ENCODE results near the gene TAT.

TAT gene

DNA sequence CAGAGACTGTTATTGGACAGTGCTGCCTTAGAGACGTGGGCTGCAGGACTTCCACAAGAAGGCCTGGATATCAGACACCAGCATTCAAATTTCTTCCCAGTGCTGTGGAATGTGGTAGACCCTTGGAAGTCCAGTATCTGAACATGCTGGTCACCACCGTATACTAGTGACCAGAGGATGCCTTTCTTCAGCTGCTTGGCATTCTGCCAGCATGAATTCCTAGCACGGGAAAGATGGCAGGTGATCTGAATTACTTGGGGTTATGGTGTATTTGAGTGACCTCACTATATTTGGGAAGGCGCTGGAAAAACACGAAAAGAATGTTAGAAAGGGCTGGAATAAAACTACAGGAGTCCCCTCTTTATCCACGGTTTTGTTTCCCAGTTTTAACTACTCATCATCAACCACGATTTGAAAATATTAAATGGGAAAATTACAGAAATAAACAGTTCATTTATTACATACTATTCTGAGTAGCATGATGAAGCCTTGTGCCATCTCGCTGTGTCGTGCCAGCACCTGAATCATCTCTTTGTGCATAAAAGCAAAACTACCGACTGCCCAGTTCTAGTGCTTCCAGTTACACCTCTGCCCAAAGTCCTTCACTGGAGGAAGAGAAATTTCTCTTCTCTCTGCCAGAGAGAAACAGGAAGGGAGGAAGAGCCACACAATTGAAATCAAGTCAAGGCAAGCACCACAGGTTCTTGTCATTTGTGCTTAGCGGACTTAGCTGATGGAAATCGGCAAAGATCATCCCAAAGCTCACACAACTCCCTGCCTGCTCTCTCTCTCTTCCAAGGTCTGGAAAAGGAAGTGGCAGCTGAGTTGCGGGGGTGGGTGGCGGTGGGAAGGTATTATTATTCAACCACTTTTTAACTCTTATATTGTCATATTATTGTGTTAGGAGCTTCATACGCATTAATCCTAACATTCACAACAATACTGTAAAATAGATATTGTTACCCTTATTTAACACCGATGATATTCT is 52.0 kb downstream of the TAT start:
- H3K4me1 ChIP-seq (ENCODE audit: control insufficient read depth, insufficient read depth, low read length): peaks cover 6% of the 10 kb centered on the region
- no peaks in the 10 kb centered on the region for H3K36me3 ChIP-seq (ENCODE audit: control insufficient read depth in 2 of 2, insufficient read depth in 1 of 2, low read length in 2 of 2)
- no peaks in the 10 kb centered on the region for H3K9me3 ChIP-seq (ENCODE audit: control insufficient read depth, insufficient read depth, low read depth, low read length)
- TF ChIP-seq SALL2 (tag by site-specific recombination; IDR thresholded peaks at IDR 0.05; ENCODE audit: borderline replicate concordance): no peak
- TF ChIP-seq, protein P1, sequence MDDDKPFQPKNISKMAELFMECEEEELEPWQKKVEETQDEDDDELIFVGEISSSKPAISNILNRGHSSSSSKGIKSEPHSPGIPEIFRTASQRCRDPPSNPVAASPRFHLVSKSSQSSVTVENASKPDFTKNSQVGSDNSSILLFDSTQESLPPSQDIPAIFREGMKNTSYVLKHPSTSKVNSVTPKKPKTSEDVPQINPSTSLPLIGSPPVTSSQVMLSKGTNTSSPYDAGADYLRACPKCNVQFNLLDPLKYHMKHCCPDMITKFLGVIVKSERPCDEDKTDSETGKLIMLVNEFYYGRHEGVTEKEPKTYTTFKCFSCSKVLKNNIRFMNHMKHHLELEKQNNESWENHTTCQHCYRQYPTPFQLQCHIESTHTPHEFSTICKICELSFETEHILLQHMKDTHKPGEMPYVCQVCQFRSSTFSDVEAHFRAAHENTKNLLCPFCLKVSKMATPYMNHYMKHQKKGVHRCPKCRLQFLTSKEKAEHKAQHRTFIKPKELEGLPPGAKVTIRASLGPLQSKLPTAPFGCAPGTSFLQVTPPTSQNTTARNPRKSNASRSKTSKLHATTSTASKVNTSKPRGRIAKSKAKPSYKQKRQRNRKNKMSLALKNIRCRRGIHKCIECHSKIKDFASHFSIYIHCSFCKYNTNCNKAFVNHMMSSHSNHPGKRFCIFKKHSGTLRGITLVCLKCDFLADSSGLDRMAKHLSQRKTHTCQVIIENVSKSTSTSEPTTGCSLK (tag by site-specific recombination; IDR thresholded peaks at IDR 0.05): no peak
- TF ChIP-seq, protein P2, sequence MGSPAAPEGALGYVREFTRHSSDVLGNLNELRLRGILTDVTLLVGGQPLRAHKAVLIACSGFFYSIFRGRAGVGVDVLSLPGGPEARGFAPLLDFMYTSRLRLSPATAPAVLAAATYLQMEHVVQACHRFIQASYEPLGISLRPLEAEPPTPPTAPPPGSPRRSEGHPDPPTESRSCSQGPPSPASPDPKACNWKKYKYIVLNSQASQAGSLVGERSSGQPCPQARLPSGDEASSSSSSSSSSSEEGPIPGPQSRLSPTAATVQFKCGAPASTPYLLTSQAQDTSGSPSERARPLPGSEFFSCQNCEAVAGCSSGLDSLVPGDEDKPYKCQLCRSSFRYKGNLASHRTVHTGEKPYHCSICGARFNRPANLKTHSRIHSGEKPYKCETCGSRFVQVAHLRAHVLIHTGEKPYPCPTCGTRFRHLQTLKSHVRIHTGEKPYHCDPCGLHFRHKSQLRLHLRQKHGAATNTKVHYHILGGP (tag by site-specific recombination; IDR thresholded peaks at IDR 0.05): no peak
- TF ChIP-seq YY1 (tag by site-specific recombination; IDR thresholded peaks at IDR 0.05): no peak
- no peak for TF ChIP-seq ZNF146 (tag by site-specific recombination; IDR thresholded peaks at IDR 0.05)
- no peak for TF ChIP-seq MEIS1 (CRISPR knock-in tag; IDR thresholded peaks at IDR 0.05; ENCODE audit: borderline replicate concordance)
- ChIA-PET POLR2A (interaction anchor here (2.0 kb wide), 1 partner anchor 40 kb away, joined by 11 read pairs; no protein-coding TSS in a partner anchor), CTCF (interaction anchor here (2.6 kb wide), 1 partner anchor 25 kb away, joined by 18 read pairs; no protein-coding TSS in a partner anchor)
- H3K4me3 ChIP-seq (ENCODE audit: low read depth, low read length): no peak overlapping the region
- H3K27ac ChIP-seq (ENCODE audit: extremely low read depth, low read depth, low read length): no peak overlapping the region

DNA sequence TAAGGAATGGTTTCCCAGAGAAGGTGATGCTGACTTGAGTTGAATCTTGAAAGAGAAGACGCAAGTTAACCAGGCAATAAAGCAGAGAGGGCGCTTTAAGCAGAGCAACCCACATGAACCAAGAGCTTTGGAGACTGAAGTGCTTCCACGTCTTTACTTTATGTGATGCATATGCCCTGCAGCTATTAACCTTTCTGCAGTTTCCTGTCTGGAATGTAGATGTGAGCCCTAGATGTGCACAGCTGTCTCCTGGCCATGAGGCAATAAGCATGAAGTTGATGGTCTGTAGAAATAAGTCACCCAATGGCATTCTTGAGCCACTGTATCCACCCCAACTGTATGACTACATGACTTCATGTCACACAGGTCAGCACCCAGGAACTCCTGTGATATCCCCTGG is 56.3 kb downstream of the TAT start:
- Histone ChIP-seq H3K27ac (ENCODE audit: extremely low read depth, low read depth, low read length) (no peak overlapping the region), H3K4me3 (ENCODE audit: low read depth, low read length) (no peak overlapping the region), H3K4me1 (ENCODE audit: control insufficient read depth, insufficient read depth, low read length) (no peaks in the 10 kb centered on the region), H3K36me3 (ENCODE audit: control insufficient read depth in 2 of 2, insufficient read depth in 1 of 2, low read length in 2 of 2) (no peaks in the 10 kb centered on the region), H3K9me3 (ENCODE audit: control insufficient read depth, insufficient read depth, low read depth, low read length) (no peaks in the 10 kb centered on the region)
- no peak for TF ChIP-seq ZNF843 (tag by site-specific recombination; IDR thresholded peaks at IDR 0.05)
- TF ChIP-seq IKZF3 (tag by site-specific recombination; IDR thresholded peaks at IDR 0.05): no peak
- no peak for TF ChIP-seq ZXDB (tag by site-specific recombination; IDR thresholded peaks at IDR 0.05)
- TF ChIP-seq ZNF558 (tag by site-specific recombination; IDR thresholded peaks at IDR 0.05): no peak
- no peak for TF ChIP-seq ZNF530 (tag by site-specific recombination; IDR thresholded peaks at IDR 0.05; ENCODE audit: low read depth)
- no peak for TF ChIP-seq REPIN1 (tag by site-specific recombination; IDR thresholded peaks at IDR 0.05; ENCODE audit: low read depth)
- TF ChIP-seq ZIC2 (tag by site-specific recombination; IDR thresholded peaks at IDR 0.05): no peak
- TF ChIP-seq, protein P3, sequence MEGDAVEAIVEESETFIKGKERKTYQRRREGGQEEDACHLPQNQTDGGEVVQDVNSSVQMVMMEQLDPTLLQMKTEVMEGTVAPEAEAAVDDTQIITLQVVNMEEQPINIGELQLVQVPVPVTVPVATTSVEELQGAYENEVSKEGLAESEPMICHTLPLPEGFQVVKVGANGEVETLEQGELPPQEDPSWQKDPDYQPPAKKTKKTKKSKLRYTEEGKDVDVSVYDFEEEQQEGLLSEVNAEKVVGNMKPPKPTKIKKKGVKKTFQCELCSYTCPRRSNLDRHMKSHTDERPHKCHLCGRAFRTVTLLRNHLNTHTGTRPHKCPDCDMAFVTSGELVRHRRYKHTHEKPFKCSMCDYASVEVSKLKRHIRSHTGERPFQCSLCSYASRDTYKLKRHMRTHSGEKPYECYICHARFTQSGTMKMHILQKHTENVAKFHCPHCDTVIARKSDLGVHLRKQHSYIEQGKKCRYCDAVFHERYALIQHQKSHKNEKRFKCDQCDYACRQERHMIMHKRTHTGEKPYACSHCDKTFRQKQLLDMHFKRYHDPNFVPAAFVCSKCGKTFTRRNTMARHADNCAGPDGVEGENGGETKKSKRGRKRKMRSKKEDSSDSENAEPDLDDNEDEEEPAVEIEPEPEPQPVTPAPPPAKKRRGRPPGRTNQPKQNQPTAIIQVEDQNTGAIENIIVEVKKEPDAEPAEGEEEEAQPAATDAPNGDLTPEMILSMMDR (tag by site-specific recombination; IDR thresholded peaks at IDR 0.05): no peak
- no peak for TF ChIP-seq ZNF777 (tag by site-specific recombination; IDR thresholded peaks at IDR 0.05; ENCODE audit: borderline replicate concordance)
- TF ChIP-seq ZNF2 (tag by site-specific recombination; IDR thresholded peaks at IDR 0.05): no peak
- TF ChIP-seq, protein P4, sequence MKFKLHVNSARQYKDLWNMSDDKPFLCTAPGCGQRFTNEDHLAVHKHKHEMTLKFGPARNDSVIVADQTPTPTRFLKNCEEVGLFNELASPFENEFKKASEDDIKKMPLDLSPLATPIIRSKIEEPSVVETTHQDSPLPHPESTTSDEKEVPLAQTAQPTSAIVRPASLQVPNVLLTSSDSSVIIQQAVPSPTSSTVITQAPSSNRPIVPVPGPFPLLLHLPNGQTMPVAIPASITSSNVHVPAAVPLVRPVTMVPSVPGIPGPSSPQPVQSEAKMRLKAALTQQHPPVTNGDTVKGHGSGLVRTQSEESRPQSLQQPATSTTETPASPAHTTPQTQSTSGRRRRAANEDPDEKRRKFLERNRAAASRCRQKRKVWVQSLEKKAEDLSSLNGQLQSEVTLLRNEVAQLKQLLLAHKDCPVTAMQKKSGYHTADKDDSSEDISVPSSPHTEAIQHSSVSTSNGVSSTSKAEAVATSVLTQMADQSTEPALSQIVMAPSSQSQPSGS (tag by site-specific recombination; IDR thresholded peaks at IDR 0.05; ENCODE audit: low read depth): no peak
- TF ChIP-seq ZNF394 (tag by site-specific recombination; IDR thresholded peaks at IDR 0.05; ENCODE audit: borderline replicate concordance): no peak
- no peak for TF ChIP-seq ZNF37A (tag by site-specific recombination; IDR thresholded peaks at IDR 0.05)
- POLR2A ChIA-PET: no interaction called here
- CTCF ChIA-PET: interaction anchor here (0.6 to 1.9 kb wide), 5 partner anchors 18 to 90 kb away, joined by 3 to 11 read pairs (median 6); no protein-coding TSS in a partner anchor
